ENCODE measurements around the gene SLC17A4.

SLC17A4 gene

DNA sequence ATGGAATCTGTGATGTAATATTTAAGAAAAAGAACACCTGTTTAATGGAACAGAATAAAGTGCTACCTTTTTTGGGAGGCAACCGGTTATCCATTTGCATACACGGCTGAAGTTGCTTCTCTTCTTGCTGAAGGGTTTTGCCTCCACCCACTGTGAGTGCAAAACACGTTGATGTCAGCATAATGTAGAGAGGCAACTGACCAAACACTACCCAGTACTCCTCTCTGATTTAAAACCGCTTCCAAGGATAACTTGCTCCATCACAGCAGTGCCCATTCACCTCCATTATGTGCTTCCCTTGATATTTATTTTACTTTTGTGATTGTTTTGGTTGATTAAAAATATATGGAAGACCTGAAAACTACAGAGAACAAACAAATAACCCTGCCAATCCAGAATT is 75.9 kb downstream of the SLC17A4 start:
- no peak for DNase-seq

Data from fibroblast of skin of right biceps (primary cell).